Measurements from ENCODE around the gene MLYCD. TPM values are rescaled to one million over a fixed set of nuclear protein-coding genes. Genes with fewer than 3 reads are reported as not detected.

The MLYCD gene
- total RNA-seq, 1 donor = 2.6 TPM

DNA sequence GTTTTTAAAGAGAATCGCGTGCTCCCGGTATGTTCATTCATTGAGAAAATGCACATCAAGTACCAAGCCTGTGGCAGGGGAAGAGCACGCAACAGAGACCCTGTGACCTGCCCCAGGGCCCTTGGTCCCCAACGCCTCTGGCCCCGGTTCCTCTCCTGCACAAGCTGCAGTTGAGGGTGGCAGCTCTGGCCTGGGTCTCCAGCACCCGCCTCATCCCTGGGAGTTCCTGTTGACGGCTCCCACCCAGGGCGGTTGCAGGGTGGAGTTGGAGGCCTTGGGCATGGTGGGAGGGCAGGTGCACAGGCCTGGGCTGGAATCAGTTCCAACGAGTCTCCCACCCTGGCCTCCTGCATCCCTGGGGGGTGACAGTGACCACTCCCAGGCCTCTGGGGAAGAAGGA, 74.2 kb downstream of the MLYCD start:
- no peak for DNase-seq (ENCODE audit: low read depth)
- no peak overlapping the region for H3K4me3 ChIP-seq (ENCODE audit: low read depth, low read length)
- no peak for TF ChIP-seq CTCF (IDR thresholded peaks at IDR 0.05; ENCODE audit: insufficient read depth, low read depth, low read length)

GRCh38 chr16:83973581-83974385, 74.9 kb downstream of the MLYCD start:
- TF ChIP-seq CTCF (IDR thresholded peaks at IDR 0.05; ENCODE audit: insufficient read depth, low read depth, low read length) = no peak
- no peak overlapping the region for H3K4me3 ChIP-seq (ENCODE audit: low read depth, low read length)
- no peak for DNase-seq (ENCODE audit: low read depth)

- no peak for DNase-seq (ENCODE audit: low read depth)
- H3K4me3 ChIP-seq (ENCODE audit: low read depth, low read length) = no peak overlapping the region
- no peak for TF ChIP-seq CTCF (IDR thresholded peaks at IDR 0.05; ENCODE audit: insufficient read depth, low read depth, low read length)
Measured at GRCh38 chr16:83974475-83974874, 75.6 kb downstream of the MLYCD start.

DNA sequence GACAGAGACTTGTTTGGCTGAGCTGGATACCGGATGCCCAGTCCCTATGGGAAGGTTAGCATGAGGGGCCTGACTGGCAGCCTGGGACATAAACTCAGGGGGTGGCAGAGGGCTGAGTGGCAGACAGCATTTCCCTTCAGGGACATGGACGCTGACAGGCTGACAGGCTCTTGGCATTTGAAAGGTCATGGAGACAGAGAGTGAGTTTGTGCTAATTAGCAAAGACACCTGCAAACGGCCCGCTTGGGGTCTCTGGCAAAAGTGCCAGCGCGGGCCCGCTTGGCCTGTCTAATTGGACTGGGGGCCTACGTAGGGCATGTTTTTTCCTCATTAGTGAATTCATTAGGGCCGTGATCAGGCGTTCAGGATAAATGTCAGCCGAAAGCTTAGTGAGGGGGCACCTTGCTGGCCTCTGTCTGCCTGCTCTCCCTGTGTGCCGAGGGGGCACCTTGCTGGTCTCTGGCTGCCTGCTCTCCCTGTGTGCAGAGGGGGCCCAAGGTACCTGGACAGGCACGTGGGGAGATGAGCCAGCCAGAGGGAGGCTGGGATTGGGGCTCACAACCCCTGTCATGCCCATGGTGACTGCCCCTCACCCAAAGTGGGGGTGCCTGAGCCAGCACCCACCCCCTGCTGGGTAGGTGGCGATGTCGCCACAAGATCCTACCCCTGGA, 76.8 kb downstream of the MLYCD start:
- no peak for TF ChIP-seq CTCF (IDR thresholded peaks at IDR 0.05; ENCODE audit: insufficient read depth, low read depth, low read length)
- no peak overlapping the region for H3K4me3 ChIP-seq (ENCODE audit: low read depth, low read length)
- no peak for DNase-seq (ENCODE audit: low read depth)

Other genes starting within 250 kb of the MLYCD start
- gene HSBP1, start 91.1 kb upstream of the MLYCD start, total RNA-seq = 30.2 and 39.9 TPM in 2 replicates
- gene OSGIN1, start 54.1 kb downstream of the MLYCD start, total RNA-seq = 3.2 and 6.5 TPM in 2 replicates
- not detected in 2 replicates for gene NECAB2, start 69.1 kb downstream of the MLYCD start, total RNA-seq
- not detected in 2 replicates for gene SLC38A8, start 143.7 kb downstream of the MLYCD start, total RNA-seq
- 77.0 and 97.2 TPM in 2 replicates for gene MBTPS1, start 217.8 kb downstream of the MLYCD start, total RNA-seq
- gene HSDL1, start 246.1 kb downstream of the MLYCD start, total RNA-seq = 17.4 and 29.8 TPM in 2 replicates
- not detected in 2 replicates for gene DNAAF1, start 246.2 kb downstream of the MLYCD start, total RNA-seq

Data from fibroblast of villous mesenchyme (primary cell).